Lung (tissue), 12 donors: ENCODE data around the gene ADAM22. TPM values are rescaled to one million over a fixed set of nuclear protein-coding genes. Genes with fewer than 3 reads are reported as not detected.
A peak's percentile ranks its signal among the peaks of the same experiment; 100 is the strongest.

ENCODE experiments used
- ATAC-seq: fragments of 200-7000 bp; cut with Tn5 transposase; one replicate; pipeline ENCODE4 v1.9.1; 2020; ENCODE audit warnings: moderate number of reproducible peaks; ENCODE audit not compliant: insufficient read depth, low FRiP score
- DNase-seq, 3 donors: peaks; one replicate each; pipeline ENCODE4 v3.0.0-alpha.2; 2013 to 2017
- H3K27ac ChIP-seq, 2 donors: one replicate each; pipeline ENCODE4 v1.5.1; 2013; ENCODE audit warnings: mild to moderate bottlenecking in 2 of 2, moderate library complexity in 2 of 2, control low read depth in 1 of 2, inconsistent platforms in 1 of 2, low read depth in 1 of 2, low read length in 1 of 2
- H3K27me3 ChIP-seq, 3 donors: one replicate each; pipeline ENCODE4 v1.5.1; 2013; ENCODE audit warnings: low read length in 2 of 3; ENCODE audit not compliant: control insufficient read depth in 3 of 3, insufficient read depth in 3 of 3
- H3K36me3 ChIP-seq, 4 donors: one replicate each; pipeline ENCODE4 v1.5.1; 2013; ENCODE audit warnings: low read length in 4 of 4, mild to moderate bottlenecking in 1 of 4, moderate library complexity in 1 of 4; ENCODE audit not compliant: control insufficient read depth in 4 of 4, insufficient read depth in 4 of 4
- H3K4me1 ChIP-seq, 5 donors: one replicate each; pipeline ENCODE4 v1.5.1; 2013; ENCODE audit warnings: low read length in 5 of 5, mild to moderate bottlenecking in 2 of 5, moderate library complexity in 1 of 5; ENCODE audit not compliant: control insufficient read depth in 5 of 5, insufficient read depth in 5 of 5
- H3K4me3 ChIP-seq: one replicate; pipeline ENCODE4 v1.5.1; 2013; ENCODE audit warnings: mild to moderate bottlenecking, control low read depth, moderate library complexity
- H3K9ac ChIP-seq, 2 donors: one replicate each; pipeline ENCODE4 v1.5.1; 2013; ENCODE audit warnings: low read length in 2 of 2, control low read depth in 1 of 2; ENCODE audit not compliant: insufficient read depth in 1 of 2
- H3K9me3 ChIP-seq, 4 donors: one replicate each; pipeline ENCODE4 v1.5.1; 2013; ENCODE audit warnings: low read length in 3 of 4, mild to moderate bottlenecking in 1 of 4, moderate library complexity in 1 of 4; ENCODE audit not compliant: control insufficient read depth in 4 of 4, insufficient read depth in 3 of 4
- CTCF ChIP-seq: IDR thresholded peaks from 2 replicates; pipeline ENCODE4 v1.5.1; 2012; ENCODE audit warnings: mild to moderate bottlenecking; ENCODE audit errors: control extremely low read depth, extremely low read depth
- WGBS, 2 donors: extraction: QIAGEN DNeasy Blood & Tissue Kit; methylation state at CpG; one replicate each; pipeline ENCODE4 v1.1.7; 2013; 5-methylcytosine and 5-hydroxymethylcytosine counted together
- polyA plus RNA-seq, 2 donors: library from polyadenylated mRNA; stranded (reverse); fragments of 200-250 nt; gene quantifications; one replicate each; pipeline ENCODE4 v1.2.1, GENCODE V29; 2013
- total RNA-seq, 2 donors: library from RNA; depleted of rRNA in 1 of 2; stranded (reverse); fragments of >200 nt in 1 of 2; gene quantifications; one replicate each; pipeline ENCODE4 v1.2.1, GENCODE V29; 2014 to 2021
- donor health status: control.
- donor health status: control.
- donor health status: Bipolar disorder and iron deficiency.
- donor health status: healthy.
- donor health status: DM: yes; HTN: yes; CAD: no.

Gene ADAM22
- total and polyA plus RNA-seq, 4 donors: 0.13 to 17.7 (median 0.97) TPM

- Histone ChIP-seq H3K4me3 (no peak overlapping the region), H3K9me3 (no peaks in the 10 kb centered on the region), H3K27ac (no peak overlapping the region), H3K9ac (no peak overlapping the region), H3K4me1 (peaks cover 0 to 4% (median 0%) of the 10 kb centered on the region in 5 donors), H3K36me3 (peaks cover 0 to 2% (median 0%) of the 10 kb centered on the region in 4 donors), H3K27me3 (no peaks in the 10 kb centered on the region)
- TF ChIP-seq CTCF: no peak
- WGBS, 2 donors: 67 to 71% methylated on average over 4 of the region's 4 CpGs
- ATAC-seq: no peak
- no peak for DNase-seq
Observed at GRCh38 chr7:88106434-88106833, 172.4 kb downstream of the ADAM22 start.

- Histone ChIP-seq H3K27ac (no peak overlapping the region), H3K9ac (no peak overlapping the region), H3K27me3 (no peaks in the 10 kb centered on the region), H3K9me3 (no peaks in the 10 kb centered on the region), H3K4me3 (no peak overlapping the region), H3K4me1 (peaks cover 0 to 27% (median 0%) of the 10 kb centered on the region in 5 donors), H3K36me3 (peaks cover 0 to 2% (median 0%) of the 10 kb centered on the region in 4 donors)
- no peak for ATAC-seq
- WGBS, 2 donors: 86 to 96% methylated on average over 3 of the region's 3 CpGs
- no peak for DNase-seq
- TF ChIP-seq CTCF: no peak
Observed at GRCh38 chr7:88109612-88110011, 175.6 kb downstream of the ADAM22 start.

- DNase-seq (peak in 2 of 3 donors; percentile 87 to 88), ATAC-seq (no peak)
- peak; percentile 18 for TF ChIP-seq CTCF
- WGBS, 2 donors: 31% methylated on average over 4 of the region's 4 CpGs
- Histone ChIP-seq H3K9me3 (no peaks in the 10 kb centered on the region), H3K27ac (no peak overlapping the region), H3K9ac (peak overlapping the region in 1 of 2 donors; percentile 50), H3K4me3 (no peak overlapping the region), H3K27me3 (no peaks in the 10 kb centered on the region), H3K4me1 (peaks cover 0 to 39% (median 0%) of the 10 kb centered on the region in 5 donors), H3K36me3 (peaks cover 0 to 2% (median 0%) of the 10 kb centered on the region in 4 donors)
Observed at GRCh38 chr7:88111140-88111743, 177.2 kb downstream of the ADAM22 start.
